Activated B cell treated with CpG ODN at 0.5 μM for 24 hours (primary cell): Measurements from ENCODE around the gene DNAAF5. TPM values are rescaled to one million over a fixed set of nuclear protein-coding genes. Genes with fewer than 3 reads are reported as not detected.

Experiments
- ATAC-seq: fragments of 200-7000 bp; cut with Tn5 transposase; one replicate; pipeline ENCODE4 v1.10.0; 2021; ENCODE audit warnings: low read depth, mild to moderate bottlenecking, moderate library complexity
- CTCF ChIA-PET: fragments of 350-600 bp; sonication (Branson Sonifier 250); formaldehyde crosslinking; loops from one replicate; lab custom pipeline; 2021; ENCODE audit warnings: antibody characterized with exemption; lab: Charles Lee
- POLR2A ChIA-PET: fragments of 350-600 bp; sonication (Branson Sonifier 250); formaldehyde crosslinking; loops from one replicate; lab custom pipeline; 2021; ENCODE audit warnings: antibody characterized with exemption; lab: Charles Lee
- DNase-seq: peaks from one replicate; pipeline ENCODE4 v3.0.0; 2022
- H3K27ac Mint-ChIP-seq: one replicate; pipeline ENCODE4 v1.8.0; 2020; ENCODE audit warnings: mixed read lengths
- H3K27me3 Mint-ChIP-seq: one replicate; pipeline ENCODE4 v1.8.0; 2021; ENCODE audit warnings: mixed read lengths
- H3K36me3 Mint-ChIP-seq: one replicate; pipeline ENCODE4 v1.8.0; 2021; ENCODE audit warnings: low read depth, mixed read lengths
- H3K4me1 Mint-ChIP-seq: one replicate; pipeline ENCODE4 v1.8.0; 2021; ENCODE audit warnings: mixed read lengths
- H3K4me3 Mint-ChIP-seq: one replicate; pipeline ENCODE4 v1.8.0; 2020; ENCODE audit warnings: mild to moderate bottlenecking, mixed read lengths
- H3K9me3 Mint-ChIP-seq: one replicate; pipeline ENCODE4 v1.8.0; 2020; ENCODE audit warnings: mixed read lengths
- intact Hi-C: fragments of 100-400 bp; cut with micrococcal nuclease; formaldehyde crosslinking; loops from one replicate; pipeline ENCODE4 v1.15.1; 2024
- total RNA-seq: library from RNA; stranded (reverse); gene quantifications from 2 replicates; pipeline ENCODE4 v1.2.3, GENCODE V29; 2022
- TF ChIP-seq, protein P1 (sequence below): fragments of 200-600 bp; IDR thresholded peaks from one replicate; pipeline ENCODE4 v1.8.0; 2022; ENCODE audit warnings: antibody characterized with exemption, mild to moderate bottlenecking

Gene DNAAF5
- total RNA-seq, 1 donor from 2014 or later = 23.5 TPM

- CTCF ChIA-PET = interaction anchor here (1.6 kb wide), 1 partner anchor 42 kb away, joined by 4 read pairs; no protein-coding TSS in a partner anchor
- H3K4me3 Mint-ChIP-seq = peak overlapping the region; percentile 74
- no peaks in the 10 kb centered on the region for H3K9me3 Mint-ChIP-seq
- intact Hi-C loops = loop anchor here (1.0 kb wide), 4 partner anchors 14 to 45 kb away; partner anchors contain the start of gene GET4
- H3K27ac Mint-ChIP-seq = peak overlapping the region; percentile 94
- ATAC-seq = peak; percentile 67
- H3K36me3 Mint-ChIP-seq = peaks cover 25% of the 10 kb centered on the region
- DNase-seq = no peak
- H3K27me3 Mint-ChIP-seq = no peaks in the 10 kb centered on the region
- TF ChIP-seq, protein P1, sequence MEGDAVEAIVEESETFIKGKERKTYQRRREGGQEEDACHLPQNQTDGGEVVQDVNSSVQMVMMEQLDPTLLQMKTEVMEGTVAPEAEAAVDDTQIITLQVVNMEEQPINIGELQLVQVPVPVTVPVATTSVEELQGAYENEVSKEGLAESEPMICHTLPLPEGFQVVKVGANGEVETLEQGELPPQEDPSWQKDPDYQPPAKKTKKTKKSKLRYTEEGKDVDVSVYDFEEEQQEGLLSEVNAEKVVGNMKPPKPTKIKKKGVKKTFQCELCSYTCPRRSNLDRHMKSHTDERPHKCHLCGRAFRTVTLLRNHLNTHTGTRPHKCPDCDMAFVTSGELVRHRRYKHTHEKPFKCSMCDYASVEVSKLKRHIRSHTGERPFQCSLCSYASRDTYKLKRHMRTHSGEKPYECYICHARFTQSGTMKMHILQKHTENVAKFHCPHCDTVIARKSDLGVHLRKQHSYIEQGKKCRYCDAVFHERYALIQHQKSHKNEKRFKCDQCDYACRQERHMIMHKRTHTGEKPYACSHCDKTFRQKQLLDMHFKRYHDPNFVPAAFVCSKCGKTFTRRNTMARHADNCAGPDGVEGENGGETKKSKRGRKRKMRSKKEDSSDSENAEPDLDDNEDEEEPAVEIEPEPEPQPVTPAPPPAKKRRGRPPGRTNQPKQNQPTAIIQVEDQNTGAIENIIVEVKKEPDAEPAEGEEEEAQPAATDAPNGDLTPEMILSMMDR = no peak
- peaks cover 47% of the 10 kb centered on the region for H3K4me1 Mint-ChIP-seq
- POLR2A ChIA-PET = interaction anchor here (0.6 to 3.0 kb wide), 5 partner anchors 14 to 60 kb away, joined by 3 to 30 read pairs (median 3); no protein-coding TSS in a partner anchor
Observed at GRCh38 chr7:831596-832166, 105.2 kb downstream of the DNAAF5 start.

DNA sequence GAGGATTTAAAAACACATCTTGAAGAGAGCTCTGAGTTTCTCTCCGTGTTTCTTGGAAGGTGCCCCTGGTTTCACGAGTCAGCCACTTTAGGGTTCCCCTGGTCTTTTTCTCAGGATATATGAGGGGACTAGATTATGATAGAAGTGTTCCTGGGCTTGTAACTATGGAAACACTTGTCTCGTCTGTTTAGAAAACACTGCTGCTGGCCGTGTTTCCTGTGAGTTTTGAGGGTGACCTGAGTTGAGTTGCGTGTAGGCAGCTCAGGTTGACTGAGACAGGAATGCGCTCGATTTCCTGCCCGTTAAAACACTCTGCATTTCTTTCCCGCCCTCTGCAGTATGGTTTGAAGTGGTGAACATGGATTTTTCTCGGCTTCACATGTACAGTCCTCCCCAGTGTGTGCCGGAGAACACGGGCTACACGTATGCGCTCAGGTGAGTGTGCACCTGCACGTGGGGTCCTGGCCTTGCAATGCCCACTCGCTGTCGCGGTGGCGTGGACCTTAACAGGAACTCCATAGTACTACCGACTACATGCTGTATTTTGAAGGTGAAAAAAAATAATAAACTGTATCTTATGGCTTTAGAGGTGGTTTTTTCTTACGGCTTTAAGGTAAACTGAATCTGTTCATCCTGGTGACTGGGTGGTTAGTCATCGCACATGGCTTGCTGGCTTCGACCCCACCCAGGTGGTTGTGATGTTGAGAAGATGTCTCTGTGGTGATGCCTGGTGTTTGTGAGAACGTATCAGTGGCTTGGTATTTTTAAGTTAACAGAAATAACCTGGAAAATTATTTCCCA lies 105.9 kb downstream of the DNAAF5 start, which contains the start of gene SUN1:
Gene SUN1 (plus strand): TSS at position 310 of the 801 bp plus-strand sequence. CDS start 49 bp downstream, at position 359.
- Mint-ChIP-seq H3K27me3 (no peaks in the 10 kb centered on the region), H3K4me3 (peak within 1 kb of the TSS; percentile 74), H3K9me3 (no peaks in the 10 kb centered on the region), H3K27ac (peak within 1 kb of the TSS; percentile 94), H3K4me1 (peaks cover 47% of the 10 kb centered on the region), H3K36me3 (peaks cover 30% of the 10 kb centered on the region)
- ChIA-PET CTCF (interaction anchor here (1.6 kb wide), 1 partner anchor 41 kb away, joined by 4 read pairs; no protein-coding TSS in a partner anchor), POLR2A (interaction anchor here (0.6 to 3.0 kb wide), 5 partner anchors 15 to 61 kb away, joined by 3 to 30 read pairs (median 3); no protein-coding TSS in a partner anchor)
- intact Hi-C loops = loop anchor here (1.0 kb wide), 1 partner anchor 46 kb away; no protein-coding TSS in a partner anchor
- TF ChIP-seq, protein P1 = no peak
- ATAC-seq (peak; percentile 52), DNase-seq (no peak)

DNA sequence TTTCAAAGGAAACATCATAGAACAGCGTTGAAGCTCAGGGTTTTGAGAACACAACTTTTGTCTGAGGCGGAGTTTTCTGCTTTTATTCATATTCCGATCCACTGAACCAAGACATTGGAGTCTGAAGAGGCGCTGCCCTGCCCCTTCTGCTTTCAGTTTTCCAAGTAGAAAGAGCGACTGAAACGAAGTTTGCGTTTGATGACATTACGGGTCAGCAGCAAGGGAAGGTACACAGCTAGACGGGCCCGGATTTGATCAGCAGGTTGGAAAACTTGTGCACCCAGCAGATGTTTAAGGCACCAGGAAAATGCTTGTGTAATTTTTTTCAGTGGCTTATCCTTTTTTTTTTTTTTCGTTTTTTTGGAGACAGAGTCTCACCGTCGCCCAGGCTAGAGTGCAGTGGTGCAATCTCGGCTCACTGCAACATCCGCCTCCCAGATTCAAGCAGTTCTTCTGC lies 106.5 kb downstream of the DNAAF5 start:
- peaks cover 35% of the 10 kb centered on the region for H3K36me3 Mint-ChIP-seq
- intact Hi-C loops = loop anchor here (1.0 kb wide), 1 partner anchor 47 kb away; no protein-coding TSS in a partner anchor
- H3K27me3 Mint-ChIP-seq = no peaks in the 10 kb centered on the region
- peak overlapping the region; percentile 94 for H3K27ac Mint-ChIP-seq
- ATAC-seq (no peak), DNase-seq (no peak)
- peak overlapping the region; percentile 74 for H3K4me3 Mint-ChIP-seq
- ChIA-PET POLR2A (interaction anchor here (0.7 to 3.0 kb wide), 3 partner anchors 15 to 40 kb away, joined by 3 to 30 read pairs (median 19); no protein-coding TSS in a partner anchor), CTCF (interaction anchor here (1.6 kb wide), 1 partner anchor 41 kb away, joined by 4 read pairs; no protein-coding TSS in a partner anchor)
- H3K4me1 Mint-ChIP-seq = peaks cover 47% of the 10 kb centered on the region
- H3K9me3 Mint-ChIP-seq = no peaks in the 10 kb centered on the region
- TF ChIP-seq, protein P1 = no peak

DNA sequence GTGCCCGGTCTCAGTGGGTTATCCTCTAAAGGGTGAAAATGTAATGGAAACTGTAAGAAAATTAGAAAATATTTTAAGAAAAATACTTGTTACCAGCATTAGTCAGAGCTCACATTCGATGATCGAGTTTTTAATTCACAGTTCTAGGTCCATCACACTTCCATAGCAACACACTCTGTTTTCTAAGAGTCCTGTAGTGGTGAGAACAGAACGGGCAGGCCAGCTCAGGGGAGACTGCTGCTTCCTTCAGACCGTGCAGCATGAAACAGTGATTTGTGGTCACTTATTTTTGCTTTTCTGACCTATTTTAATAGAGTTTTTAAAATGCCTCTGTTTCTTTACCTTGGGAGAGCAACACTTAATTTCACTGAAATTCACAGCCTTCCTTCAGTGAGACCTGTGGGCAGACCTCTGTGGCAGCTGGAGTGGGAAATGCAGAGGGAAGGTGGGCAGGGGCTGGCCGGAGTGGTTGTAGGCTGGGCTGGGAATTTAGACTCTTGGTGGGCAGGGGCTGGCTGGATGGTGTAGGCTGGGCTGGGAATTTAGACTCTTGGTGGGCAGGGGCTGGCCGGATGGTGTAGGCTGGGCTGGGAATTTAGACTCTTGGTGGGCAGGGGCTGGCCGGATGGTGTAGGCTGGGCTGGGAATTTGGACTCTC lies 107.2 kb downstream of the DNAAF5 start:
- ChIA-PET POLR2A (interaction anchor here (0.7 to 3.0 kb wide), 2 partner anchors 21 to 39 kb away, joined by 3 to 30 read pairs; no protein-coding TSS in a partner anchor), CTCF (no interaction called here)
- intact Hi-C loops = no loop called here
- TF ChIP-seq, protein P1 = no peak
- no peak overlapping the region for H3K4me3 Mint-ChIP-seq
- peaks cover 41% of the 10 kb centered on the region for H3K36me3 Mint-ChIP-seq
- H3K4me1 Mint-ChIP-seq = peaks cover 47% of the 10 kb centered on the region
- no peak overlapping the region for H3K27ac Mint-ChIP-seq
- DNase-seq (no peak), ATAC-seq (no peak)
- no peaks in the 10 kb centered on the region for H3K27me3 Mint-ChIP-seq
- no peaks in the 10 kb centered on the region for H3K9me3 Mint-ChIP-seq
